Endothelial cell (in vitro differentiated cells): Measurements from ENCODE around the gene FKBP5. TPM values are rescaled to one million over a fixed set of nuclear protein-coding genes. Genes with fewer than 3 reads are reported as not detected.
"Not testable (repeated sequence)": the region's sequence is repeated elsewhere in the genome, so short reads cannot be mapped to it uniquely, and the experiment has no call there.

Experiments
- DNase-seq: peaks from one replicate; pipeline ENCODE4 v3.0.0; 2021; ENCODE audit warnings: low spot score
- H3K27ac Mint-ChIP-seq: one replicate; pipeline ENCODE4 v1.8.0; 2021; ENCODE audit warnings: mixed read lengths, inconsistent platforms; ENCODE audit not compliant: unreplicated experiment
- H3K27me3 Mint-ChIP-seq: one replicate; pipeline ENCODE4 v1.8.0; 2021; ENCODE audit warnings: mild to moderate bottlenecking, moderate library complexity, mixed read lengths, inconsistent platforms; ENCODE audit not compliant: unreplicated experiment
- H3K36me3 Mint-ChIP-seq: one replicate; pipeline ENCODE4 v1.8.0; 2021; ENCODE audit warnings: mild to moderate bottlenecking, low read depth, mixed read lengths, inconsistent platforms; ENCODE audit not compliant: unreplicated experiment
- H3K4me1 Mint-ChIP-seq: one replicate; pipeline ENCODE4 v1.8.0; 2021; ENCODE audit warnings: mild to moderate bottlenecking, mixed read lengths, inconsistent platforms; ENCODE audit not compliant: unreplicated experiment
- H3K4me3 Mint-ChIP-seq: one replicate; pipeline ENCODE4 v1.8.0; 2021; ENCODE audit warnings: mild to moderate bottlenecking, mixed read lengths, inconsistent platforms; ENCODE audit not compliant: unreplicated experiment
- H3K9me3 Mint-ChIP-seq: one replicate; pipeline ENCODE4 v1.8.0; 2021; ENCODE audit warnings: mixed read lengths, inconsistent platforms; ENCODE audit not compliant: unreplicated experiment
- CTCF ChIP-seq: fragments of 200-600 bp; sonication (generic); IDR thresholded peaks from one replicate; pipeline ENCODE4 v1.5.0; 2021; ENCODE audit warnings: antibody characterized with exemption; ENCODE audit not compliant: unreplicated experiment
- total RNA-seq: library from RNA; stranded (reverse); fragmentation: NEBNext Ultra II Directional; extraction: Animal tissue kit (Norgen Biotek cat#: 25700); gene quantifications from one replicate; pipeline ENCODE4 v1.2.1, GENCODE V29; 2021; ENCODE audit not compliant: unreplicated experiment

FKBP5 gene
- total RNA-seq, 1 donor from 2014 or later = 7.2 TPM

GRCh38 chr6:35543459-35544193 is 145.1 kb downstream of the FKBP5 start:
- TF ChIP-seq CTCF = no peak
- Mint-ChIP-seq H3K9me3 (no peaks in the 10 kb centered on the region), H3K27ac (no peak overlapping the region), H3K4me1 (peaks cover 12% of the 10 kb centered on the region), H3K4me3 (no peak overlapping the region), H3K36me3 (no peaks in the 10 kb centered on the region), H3K27me3 (no peaks in the 10 kb centered on the region)
- no peak for DNase-seq

GRCh38 chr6:35541836-35542235 is 146.9 kb downstream of the FKBP5 start:
- TF ChIP-seq CTCF = no peak
- H3K9me3 Mint-ChIP-seq = no peaks in the 10 kb centered on the region
- no peaks in the 10 kb centered on the region for H3K36me3 Mint-ChIP-seq
- H3K4me3 Mint-ChIP-seq = no peak overlapping the region
- H3K4me1 Mint-ChIP-seq = peaks cover 5% of the 10 kb centered on the region
- H3K27me3 Mint-ChIP-seq = no peaks in the 10 kb centered on the region
- no peak overlapping the region for H3K27ac Mint-ChIP-seq
- no peak for DNase-seq

GRCh38 chr6:35539223-35539622 is 149.5 kb downstream of the FKBP5 start:
- no peak overlapping the region for H3K4me3 Mint-ChIP-seq
- no peak for DNase-seq
- peaks cover 1% of the 10 kb centered on the region for H3K27me3 Mint-ChIP-seq
- TF ChIP-seq CTCF = no peak
- H3K36me3 Mint-ChIP-seq = no peaks in the 10 kb centered on the region
- no peaks in the 10 kb centered on the region for H3K9me3 Mint-ChIP-seq
- H3K27ac Mint-ChIP-seq = no peak overlapping the region
- H3K4me1 Mint-ChIP-seq = peaks cover 5% of the 10 kb centered on the region

GRCh38 chr6:35535847-35536246 is 152.9 kb downstream of the FKBP5 start:
- not testable (repeated sequence) for H3K4me1 Mint-ChIP-seq, H3K27ac Mint-ChIP-seq, H3K4me3 Mint-ChIP-seq, H3K36me3 Mint-ChIP-seq, H3K9me3 Mint-ChIP-seq, H3K27me3 Mint-ChIP-seq, DNase-seq

GRCh38 chr6:35534407-35535170 is 154.1 kb downstream of the FKBP5 start:
- no peak overlapping the region for H3K27ac Mint-ChIP-seq
- DNase-seq = no peak
- H3K36me3 Mint-ChIP-seq = no peaks in the 10 kb centered on the region
- no peak for TF ChIP-seq CTCF
- H3K4me1 Mint-ChIP-seq = no peaks in the 10 kb centered on the region
- H3K9me3 Mint-ChIP-seq = no peaks in the 10 kb centered on the region
- no peak overlapping the region for H3K4me3 Mint-ChIP-seq
- peaks cover 3% of the 10 kb centered on the region for H3K27me3 Mint-ChIP-seq
